DOHH2 (cell line): ENCODE results near the gene SLC27A5.

Experiments
- H3F3A ChIP-seq: fragments of 200-600 bp; sonication (generic), shearing (Covaris generic); 2 replicates; pipeline ENCODE4 v1.6.0; 2016; ENCODE audit warnings: antibody characterized with exemption, mild to moderate bottlenecking; ENCODE audit not compliant: control insufficient read depth, insufficient read depth
- H3K27ac ChIP-seq: fragments of 200-600 bp; sonication (generic); 2 replicates; pipeline ENCODE4 v1.5.1; 2014; ENCODE audit warnings: low read depth, mild to moderate bottlenecking, low read length, moderate library complexity
- H3K27me3 ChIP-seq: fragments of 200-600 bp; sonication (generic); 2 replicates; pipeline ENCODE4 v1.6.1; 2014; ENCODE audit warnings: mild to moderate bottlenecking, low read length, mixed read lengths; ENCODE audit not compliant: control insufficient read depth
- H3K36me3 ChIP-seq: fragments of 200-600 bp; sonication (generic); 2 replicates; pipeline ENCODE4 v1.6.1; 2014; ENCODE audit warnings: mild to moderate bottlenecking, low read length, moderate library complexity, mixed read lengths; ENCODE audit not compliant: control insufficient read depth
- H3K4me1 ChIP-seq: fragments of 200-600 bp; sonication (generic); 2 replicates; pipeline ENCODE4 v1.6.1; 2014; ENCODE audit warnings: mild to moderate bottlenecking, low read length, mixed read lengths; ENCODE audit not compliant: control insufficient read depth
- H3K4me2 ChIP-seq: fragments of 200-600 bp; sonication (generic); 2 replicates; pipeline ENCODE4 v1.6.0; 2014; ENCODE audit warnings: mild to moderate bottlenecking, low read length, moderate library complexity
- H3K4me3 ChIP-seq: fragments of 200-600 bp; sonication (generic); 2 replicates; pipeline ENCODE4 v1.5.1; 2014; ENCODE audit warnings: mild to moderate bottlenecking, low read length, mixed read lengths
- H3K79me2 ChIP-seq: fragments of 200-600 bp; sonication (generic); 2 replicates; pipeline ENCODE4 v1.6.1; 2014; ENCODE audit warnings: mild to moderate bottlenecking, low read length, mixed read lengths; ENCODE audit not compliant: control insufficient read depth
- H3K9me2 ChIP-seq: fragments of 200-600 bp; sonication (generic); replicated peaks from 2 replicates; pipeline ENCODE4 v1.6.1; 2014; ENCODE audit warnings: mild to moderate bottlenecking, low read length, mixed read lengths; ENCODE audit not compliant: control insufficient read depth
- H3K9me3 ChIP-seq: fragments of 200-600 bp; sonication (generic); 2 replicates; pipeline ENCODE4 v1.6.1; 2014; ENCODE audit warnings: antibody characterized with exemption, low read length, mixed read lengths; ENCODE audit not compliant: control insufficient read depth, insufficient read depth
- H4K20me1 ChIP-seq: fragments of 200-600 bp; sonication (generic); 2 replicates; pipeline ENCODE4 v1.6.0; 2014; ENCODE audit warnings: low read depth, mild to moderate bottlenecking, antibody characterized with exemption, low read length, moderate library complexity; ENCODE audit not compliant: control insufficient read depth, insufficient read depth
- EZH2phosphoT487 ChIP-seq: fragments of 200-600 bp; sonication (generic); IDR thresholded peaks from 2 replicates; pipeline ENCODE4 v1.6.1; 2017; ENCODE audit warnings: borderline replicate concordance, mild to moderate bottlenecking, antibody characterized with exemption, low read length, moderate library complexity, mixed read lengths
- TF ChIP-seq, protein P1 (sequence below): fragments of 200-600 bp; sonication (generic); IDR thresholded peaks from one replicate; pipeline ENCODE4 v1.5.1; 2014; ENCODE audit warnings: antibody characterized with exemption, mild to moderate bottlenecking, low read depth, low read length; ENCODE audit not compliant: poor library complexity, severe bottlenecking

The SLC27A5 gene

DNA sequence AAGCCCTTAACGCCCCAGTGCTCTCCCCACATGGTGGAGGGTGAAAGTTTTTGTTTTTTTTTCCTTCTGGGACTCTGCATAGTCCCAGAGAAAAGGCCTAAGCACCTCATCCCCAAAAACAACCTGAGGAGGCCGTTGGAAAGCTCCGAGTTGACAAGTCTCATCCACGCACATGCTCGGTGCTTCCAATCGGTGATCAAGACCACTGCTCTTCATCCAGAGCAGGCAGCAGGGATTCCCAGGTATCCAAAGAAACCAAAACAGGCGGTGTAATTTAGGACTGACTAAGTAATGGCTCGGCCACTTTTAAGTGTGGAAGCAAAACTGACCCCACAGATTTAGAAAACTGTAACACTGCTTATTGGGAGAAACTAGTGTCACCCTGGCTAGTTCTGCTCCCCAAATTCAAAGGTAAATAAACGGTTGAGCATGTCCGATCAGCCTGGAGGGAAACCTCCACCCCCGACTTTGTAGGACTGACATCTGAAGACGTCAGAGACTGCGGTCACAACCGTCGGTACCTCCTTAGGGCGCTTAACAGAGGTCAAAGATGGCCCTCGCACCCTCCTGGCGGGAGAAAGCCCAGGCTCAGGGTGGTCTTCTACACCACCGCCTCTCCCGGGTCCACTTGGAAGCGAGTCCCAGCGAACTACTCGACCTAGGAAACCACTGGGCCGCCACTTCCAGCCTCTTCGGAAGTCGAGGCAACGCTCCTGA, 36.6 kb downstream of the SLC27A5 start:
- TF ChIP-seq EZH2phosphoT487: no peak
- TF ChIP-seq, protein P1, sequence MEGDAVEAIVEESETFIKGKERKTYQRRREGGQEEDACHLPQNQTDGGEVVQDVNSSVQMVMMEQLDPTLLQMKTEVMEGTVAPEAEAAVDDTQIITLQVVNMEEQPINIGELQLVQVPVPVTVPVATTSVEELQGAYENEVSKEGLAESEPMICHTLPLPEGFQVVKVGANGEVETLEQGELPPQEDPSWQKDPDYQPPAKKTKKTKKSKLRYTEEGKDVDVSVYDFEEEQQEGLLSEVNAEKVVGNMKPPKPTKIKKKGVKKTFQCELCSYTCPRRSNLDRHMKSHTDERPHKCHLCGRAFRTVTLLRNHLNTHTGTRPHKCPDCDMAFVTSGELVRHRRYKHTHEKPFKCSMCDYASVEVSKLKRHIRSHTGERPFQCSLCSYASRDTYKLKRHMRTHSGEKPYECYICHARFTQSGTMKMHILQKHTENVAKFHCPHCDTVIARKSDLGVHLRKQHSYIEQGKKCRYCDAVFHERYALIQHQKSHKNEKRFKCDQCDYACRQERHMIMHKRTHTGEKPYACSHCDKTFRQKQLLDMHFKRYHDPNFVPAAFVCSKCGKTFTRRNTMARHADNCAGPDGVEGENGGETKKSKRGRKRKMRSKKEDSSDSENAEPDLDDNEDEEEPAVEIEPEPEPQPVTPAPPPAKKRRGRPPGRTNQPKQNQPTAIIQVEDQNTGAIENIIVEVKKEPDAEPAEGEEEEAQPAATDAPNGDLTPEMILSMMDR: no peak
- H3K4me2 ChIP-seq: peak overlapping the region; percentile 100
- no peaks in the 10 kb centered on the region for H3K27me3 ChIP-seq
- no peaks in the 10 kb centered on the region for H3K79me2 ChIP-seq
- peak overlapping the region; percentile 97 for H3K4me3 ChIP-seq
- no peaks in the 10 kb centered on the region for H3K9me3 ChIP-seq
- no peaks in the 10 kb centered on the region for H3K9me2 ChIP-seq
- peaks cover 22% of the 10 kb centered on the region for H3K4me1 ChIP-seq
- peaks cover 26% of the 10 kb centered on the region for H3K36me3 ChIP-seq
- peaks cover 12% of the 10 kb centered on the region for H3F3A ChIP-seq
- H3K27ac ChIP-seq: peak overlapping the region; percentile 79
- no peaks in the 10 kb centered on the region; the same call in 1 of the 2 replicates for H4K20me1 ChIP-seq

DNA sequence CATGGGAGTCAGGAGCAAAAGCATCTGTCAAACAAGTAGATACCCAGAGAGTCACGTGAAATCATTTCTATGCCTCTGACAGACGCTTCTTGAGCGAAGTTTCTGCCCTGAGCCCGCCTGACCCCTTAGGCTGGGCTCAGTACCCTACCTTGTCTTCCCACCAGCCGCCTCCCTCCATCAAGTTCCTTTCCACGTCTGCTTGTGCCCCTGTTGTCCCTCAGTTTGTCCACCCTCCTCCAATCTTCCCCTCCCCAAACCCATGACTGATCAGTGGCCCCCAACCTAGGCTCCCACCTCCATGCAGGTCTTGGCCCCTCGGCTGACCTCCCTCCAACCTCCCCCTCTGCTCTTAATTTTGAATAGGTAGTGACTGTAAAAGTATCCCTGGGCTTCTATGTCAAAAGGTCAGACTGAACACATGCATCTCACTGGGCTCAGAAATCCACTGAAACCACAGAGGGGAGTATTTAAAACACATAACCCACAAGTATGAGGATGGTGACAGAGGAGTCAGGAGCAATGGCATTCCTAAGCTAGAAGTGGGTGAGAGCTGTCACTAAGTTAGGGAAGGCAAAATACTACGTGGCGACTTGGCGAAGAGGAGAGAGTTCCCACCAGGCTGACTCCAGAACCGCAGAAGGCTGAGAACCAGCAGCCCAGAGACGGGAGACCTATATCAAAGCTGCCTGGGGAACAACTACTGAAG, 37.3 kb downstream of the SLC27A5 start:
- no peaks in the 10 kb centered on the region for H3K9me3 ChIP-seq
- TF ChIP-seq, protein P1: no peak
- no peak for TF ChIP-seq EZH2phosphoT487
- no peaks in the 10 kb centered on the region; the same call in 1 of the 2 replicates for H4K20me1 ChIP-seq
- H3K4me2 ChIP-seq: peak overlapping the region; percentile 100
- peak overlapping the region; percentile 97; the same call in 1 of the 2 replicates for H3K4me3 ChIP-seq
- peaks cover 2% of the 10 kb centered on the region for H3K79me2 ChIP-seq
- no peaks in the 10 kb centered on the region for H3K27me3 ChIP-seq
- H3K36me3 ChIP-seq: peaks cover 31% of the 10 kb centered on the region
- no peaks in the 10 kb centered on the region for H3K9me2 ChIP-seq
- H3F3A ChIP-seq: peaks cover 12% of the 10 kb centered on the region
- H3K4me1 ChIP-seq: peaks cover 22% of the 10 kb centered on the region
- H3K27ac ChIP-seq: no peak overlapping the region

DNA sequence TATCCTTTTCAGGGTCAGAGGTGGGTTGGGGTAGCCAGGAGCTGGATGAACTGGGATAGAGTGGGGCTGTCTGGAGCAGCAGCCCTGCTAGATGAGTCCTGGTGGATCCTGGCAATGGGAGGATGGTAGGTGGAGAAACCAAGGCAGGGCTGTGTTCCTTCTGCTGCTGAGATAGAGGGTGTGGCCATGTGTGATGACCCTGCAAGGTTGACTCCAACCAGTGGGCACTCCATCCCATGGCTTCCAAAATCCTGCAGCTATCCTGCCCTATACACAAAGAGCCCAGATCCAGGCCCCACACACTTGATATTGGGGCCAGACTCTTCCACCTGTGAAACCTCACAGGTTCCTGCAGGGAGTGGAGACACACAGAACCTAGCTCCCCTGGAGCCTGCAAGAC, 38.0 kb downstream of the SLC27A5 start:
- Histone ChIP-seq H3K9me2 (no peaks in the 10 kb centered on the region), H3K36me3 (peaks cover 36% of the 10 kb centered on the region), H3K4me2 (no peak overlapping the region), H4K20me1 (peaks cover 3% of the 10 kb centered on the region; the same call in 1 of the 2 replicates), H3K27ac (no peak overlapping the region), H3K79me2 (peaks cover 9% of the 10 kb centered on the region), H3K4me3 (no peak overlapping the region), H3F3A (peaks cover 12% of the 10 kb centered on the region), H3K27me3 (no peaks in the 10 kb centered on the region), H3K9me3 (no peaks in the 10 kb centered on the region), H3K4me1 (peaks cover 22% of the 10 kb centered on the region)
- no peak for TF ChIP-seq EZH2phosphoT487
- TF ChIP-seq, protein P1: no peak
